HepG2 (cell line): ENCODE data around the gene MSI2. TPM values are rescaled to one million over a fixed set of nuclear protein-coding genes. Genes with fewer than 3 reads are reported as not detected.

Experiments
- ATAC-seq: fragments of 200-7000 bp; cut with Tn5 transposase; 3 replicates; pipeline ENCODE4 v1.9.1; 2020; ENCODE audit warnings: mild to moderate bottlenecking, moderate library complexity
- BruUV-seq: library from RNA; stranded (reverse); fragments of 400-500 nt; replicated peaks from 2 replicates; lab custom pipeline; 2021; lab: Mats Ljungman, UMichigan
- CTCF ChIA-PET: fragments of 300-600 bp; formaldehyde crosslinking; extraction: SDS; loops from one replicate; lab custom pipeline; 2021; ENCODE audit warnings: low total read pairs, inconsistent platforms, low intra/inter-chr PET ratio; lab: Yijun Ruan, JAX
- POLR2A ChIA-PET: fragments of 350-600 bp; sonication (Branson Sonifier 250); formaldehyde crosslinking; loops from one replicate; lab custom pipeline; 2020; ENCODE audit warnings: antibody characterized with exemption, inconsistent platforms; lab: Yijun Ruan, JAX
- DNase-seq: peaks from one replicate; pipeline ENCODE4 v3.0.0-alpha.2; 2015; ENCODE audit warnings: low spot score
- FAIRE-seq: peaks from 3 replicates; lab custom pipeline; 2011; peaks lifted over from hg19 to GRCh38; lab: Jason Lieb, UNC
- H2AFZ ChIP-seq: one replicate; pipeline ENCODE4 v1.6.1; 2011; ENCODE audit warnings: low read length, inconsistent platforms
- H3K27ac ChIP-seq: fragments of 300-600 bp; 3 replicates; pipeline ENCODE4 v1.8.0; 2011; ENCODE audit warnings: mixed run types, mild to moderate bottlenecking, mixed read lengths, low read length, inconsistent platforms; ENCODE audit not compliant: insufficient read depth; ENCODE audit errors: extremely low read length
- H3K27me3 ChIP-seq, 2 experiments: fragments of 200-600 bp in 1 of 2; 2 replicates in 1 of 2; 3 replicates in 1 of 2; pipeline versions ENCODE4 v1.6.0 to v1.8.0; 2011; ENCODE audit warnings: low read length in 2 of 2, mild to moderate bottlenecking in 2 of 2, moderate library complexity in 2 of 2, inconsistent platforms in 1 of 2; ENCODE audit not compliant: insufficient read depth in 2 of 2, control insufficient read depth in 1 of 2
- H3K36me3 ChIP-seq, 2 experiments: fragments of 200-600 bp in 1 of 2; replicated peaks in 1 of 2; 2 replicates in 1 of 2; 3 replicates in 1 of 2; pipeline versions ENCODE4 v1.5.1 to v1.8.0; 2011; ENCODE audit warnings: low read length in 2 of 2, inconsistent platforms in 1 of 2; ENCODE audit not compliant: insufficient read depth in 2 of 2, control insufficient read depth in 1 of 2
- H3K4me1 ChIP-seq: 2 replicates; pipeline ENCODE4 v1.5.1; 2012; ENCODE audit warnings: low read length, inconsistent platforms; ENCODE audit not compliant: insufficient read depth
- H3K4me2 ChIP-seq: 2 replicates; pipeline ENCODE4 v1.6.0; 2011; ENCODE audit warnings: low read depth, low read length, inconsistent platforms
- H3K4me3 ChIP-seq, 3 experiments: fragments of 200-600 bp in 1 of 3; sonication (generic), shearing (Covaris generic) in 1 of 3; replicated peaks in 1 of 3; 2 replicates each; pipeline ENCODE4 v1.5.1; 2011 to 2016; ENCODE audit warnings: low read length in 3 of 3, inconsistent platforms in 2 of 3, low read depth in 2 of 3, mild to moderate bottlenecking in 2 of 3, control low read depth in 1 of 3, mixed read lengths in 1 of 3; ENCODE audit not compliant: insufficient read depth in 1 of 3
- H3K79me2 ChIP-seq: one replicate; pipeline ENCODE4 v1.6.1; 2011; ENCODE audit warnings: low read length, inconsistent platforms; ENCODE audit not compliant: insufficient read depth
- H3K9ac ChIP-seq: 2 replicates; pipeline ENCODE4 v1.6.0; 2011; ENCODE audit warnings: mild to moderate bottlenecking, low read depth, low read length, inconsistent platforms; ENCODE audit not compliant: insufficient read depth
- H3K9me3 ChIP-seq: 2 replicates; pipeline ENCODE4 v1.5.1; 2012; ENCODE audit warnings: mild to moderate bottlenecking, low read length
- H4K20me1 ChIP-seq: 2 replicates; pipeline ENCODE4 v1.6.0; 2011; ENCODE audit warnings: inconsistent platforms, mild to moderate bottlenecking, low read length, moderate library complexity; ENCODE audit not compliant: insufficient read depth
- HINFP ChIP-seq: sonication (generic); formaldehyde crosslinking; IDR thresholded peaks from 2 replicates; pipeline ENCODE4 v1.4.0; 2020; ENCODE audit warnings: low read depth, mild to moderate bottlenecking, missing genetic modification reagents
- HNRNPLL ChIP-seq: fragments of 200-400 bp; formaldehyde crosslinking; IDR thresholded peaks from 2 replicates; pipeline ENCODE4 v1.6.1; 2017; ENCODE audit warnings: mild to moderate bottlenecking, low read depth, low read length; ENCODE audit not compliant: poor library complexity, severe bottlenecking
- SAFB2 ChIP-seq: sonication (generic); formaldehyde crosslinking; IDR thresholded peaks from 2 replicates; pipeline ENCODE4 v1.5.1; 2020; ENCODE audit warnings: missing genetic modification reagents, low read depth, mild to moderate bottlenecking, borderline replicate concordance
- SRSF9 ChIP-seq: fragments of 200-400 bp; formaldehyde crosslinking; IDR thresholded peaks from 2 replicates; pipeline ENCODE4 v1.6.1; 2018; ENCODE audit warnings: borderline replicate concordance, mild to moderate bottlenecking, low read depth, low read length; ENCODE audit not compliant: insufficient read depth, poor library complexity, severe bottlenecking
- ZNF180 ChIP-seq: sonication (generic); formaldehyde crosslinking; IDR thresholded peaks from 2 replicates; pipeline ENCODE4 v1.4.0; 2020; ENCODE audit warnings: low read depth, missing genetic modification reagents, borderline replicate concordance
- WGBS: methylation state at CpG from one replicate; pipeline ENCODE4 v1.1.6; 2017; ENCODE audit warnings: low lambda C conversion rate; 5-methylcytosine and 5-hydroxymethylcytosine counted together
- in situ Hi-C: cut with HindIII; loops from 2 replicates; pipeline ENCODE4 v1.10.0; 2017; ENCODE audit warnings: low pct_unique_long_range_greater_than_20kb; ENCODE audit not compliant: extremely low pct_ligation_motif_present
- intact Hi-C: fragments of 100-400 bp; cut with micrococcal nuclease; formaldehyde crosslinking; loops from one replicate; pipeline ENCODE4 v1.10.0; 2022; ENCODE audit not compliant: unreplicated experiment
- polyA plus RNA-seq, 8 experiments: library from polyadenylated mRNA; depleted of rRNA in 3 of 8; stranded (reverse) in 7 of 8; unstranded in 1 of 8; fragments of >200 nt; fragmentation: Illumina TruSeq in 4 of 8; extraction: Trizol in 4 of 8; gene quantifications; 2 replicates each; pipeline versions ENCODE4 v1.2.1 to v1.2.3, GENCODE V29; 2011 to 2016; ENCODE audit warnings: low read depth in 4 of 8, missing spikeins in 1 of 8, mixed read lengths in 1 of 8; ENCODE audit not compliant: insufficient read depth in 1 of 8
- total RNA-seq, 5 experiments: library from RNA; depleted of rRNA; stranded (reverse); fragments of >200 nt; fragmentation: Illumina TruSeq; extraction: Trizol; gene quantifications; 2 replicates each; pipeline ENCODE4 v1.2.3, GENCODE V29; 2016; ENCODE audit warnings: low read depth in 1 of 5

The MSI2 gene
- total and polyA plus RNA-seq, 2 of the 13 experiments (the other 11 are each of a cell fraction or from before 2014, with no cell fraction given): 77.5 to 78.4 TPM

DNA sequence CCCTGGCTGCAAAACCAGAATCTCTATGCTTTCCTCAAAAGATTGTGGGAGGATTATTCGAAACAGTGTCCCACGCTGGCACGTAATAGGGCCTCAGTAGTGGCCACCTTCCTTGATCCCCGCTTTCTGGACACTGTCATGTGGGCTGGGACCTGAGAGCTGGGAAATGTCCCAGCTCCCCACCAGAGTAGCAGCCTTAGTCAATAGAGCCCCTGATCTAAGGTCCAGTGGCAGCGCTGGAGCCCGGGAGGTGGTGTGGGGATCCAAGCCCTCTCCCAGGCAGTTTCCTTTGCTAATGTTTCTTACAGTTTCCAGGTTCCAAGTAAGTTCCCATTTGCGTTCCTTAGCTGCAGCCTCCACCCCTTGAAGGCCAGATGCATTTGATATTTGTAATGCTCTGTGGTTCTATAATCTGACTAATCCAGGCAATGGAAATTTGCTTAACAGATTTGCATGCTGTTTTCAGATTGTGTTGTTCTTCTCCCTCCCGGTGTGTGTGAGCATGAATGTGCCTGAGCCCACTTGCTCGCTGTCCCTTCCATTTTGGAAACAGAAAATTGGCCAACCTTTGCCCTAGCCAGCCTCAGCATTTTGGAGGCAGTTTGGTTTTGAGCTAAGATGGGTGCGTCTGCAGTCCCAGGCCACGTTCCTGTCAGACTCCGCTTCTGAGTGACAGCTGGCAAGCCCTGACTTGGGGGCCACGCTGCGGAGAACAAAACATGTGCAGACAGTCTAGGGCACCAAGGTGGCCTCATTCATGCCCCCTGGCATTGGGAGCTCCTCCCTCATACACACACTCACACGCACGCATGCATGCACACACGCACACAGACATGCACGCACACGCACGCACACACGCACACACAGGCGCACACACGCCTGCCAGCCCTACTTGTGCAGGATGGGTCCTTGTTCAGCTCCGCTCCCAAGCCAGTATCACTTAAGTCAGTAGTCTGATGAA lies 419.4 kb downstream of the MSI2 start:
- DNase-seq (no peak), FAIRE-seq (no peak), ATAC-seq (no peak)
- ChIA-PET POLR2A (no interaction called here), CTCF (no interaction called here)
- WGBS: over 99% methylated on average over 24 of the region's 24 CpGs
- BruUV-seq: no TSS peak
- Histone ChIP-seq H3K27ac (no peak overlapping the region), H3K27me3 (no peaks in the 10 kb centered on the region), H3K4me1 (no peaks in the 10 kb centered on the region), H3K79me2 (no peaks in the 10 kb centered on the region), H3K36me3 (peaks cover 30 to 60% of the 10 kb centered on the region in 2 experiments), H2AFZ (no peak overlapping the region), H3K9ac (no peak overlapping the region), H3K4me2 (no peak overlapping the region), H4K20me1 (no peaks in the 10 kb centered on the region), H3K4me3 (no peak overlapping the region), H3K9me3 (no peaks in the 10 kb centered on the region)
- intact Hi-C loops: loop anchor here (10.0 kb wide), 1 partner anchor 69 kb away; the partner anchor contains the start of gene CCDC182
- TF ChIP-seq ZNF180 (CRISPR knock-in tag) (no peak), HINFP (CRISPR knock-in tag) (no peak), HNRNPLL (peak; percentile 31)
- in situ Hi-C loops: no loop called here

- ChIA-PET CTCF (no interaction called here), POLR2A (no interaction called here)
- in situ Hi-C loops (no loop called here), intact Hi-C loops (loop anchor here (10.0 kb wide), 1 partner anchor 68 kb away; the partner anchor contains the start of gene CCDC182)
- Histone ChIP-seq H2AFZ (no peak overlapping the region), H3K4me3 (no peak overlapping the region), H3K27me3 (no peaks in the 10 kb centered on the region), H3K4me1 (no peaks in the 10 kb centered on the region), H3K9ac (no peak overlapping the region), H3K79me2 (no peaks in the 10 kb centered on the region), H3K4me2 (no peak overlapping the region), H3K27ac (no peak overlapping the region), H3K36me3 (peaks cover 30 to 60% of the 10 kb centered on the region in 2 experiments), H4K20me1 (no peaks in the 10 kb centered on the region), H3K9me3 (no peaks in the 10 kb centered on the region)
- DNase-seq (no peak), FAIRE-seq (no peak), ATAC-seq (no peak)
- BruUV-seq: no TSS peak
- TF ChIP-seq SRSF9: no peak
- TF ChIP-seq SAFB2 (CRISPR knock-in tag): no peak
- 96% methylated on average over 7 of the region's 7 CpGs for WGBS
These were observed 420.2 kb downstream of the MSI2 start for GRCh38 chr17:57676543-57676942.
